Activated CD4-positive, alpha-beta memory T cell treated with anti-CD3 and anti-CD28 coated beads, Interleukin-2, amount 10 ng/mL, durations not matched to agents 7 days and 5 days (primary cell): ENCODE results near the gene TIAM1. TPM values are rescaled to one million over a fixed set of nuclear protein-coding genes. Genes with fewer than 3 reads are reported as not detected.
"Not testable (repeated sequence)": the region's sequence is repeated elsewhere in the genome, so short reads cannot be mapped to it uniquely, and the experiment has no call there.

ENCODE experiments used
- CTCF ChIA-PET: fragments of 350-600 bp; sonication (Branson Sonifier 250); formaldehyde crosslinking; loops from one replicate; lab custom pipeline; 2021; ENCODE audit warnings: antibody characterized with exemption, inconsistent platforms; lab: Charles Lee
- POLR2A ChIA-PET: fragments of 350-600 bp; sonication (Branson Sonifier 250); formaldehyde crosslinking; loops from one replicate; lab custom pipeline; 2021; ENCODE audit warnings: antibody characterized with exemption; lab: Charles Lee
- DNase-seq: peaks from one replicate; pipeline ENCODE4 v3.0.0-alpha.2; 2020
- H3K27ac Mint-ChIP-seq: one replicate; pipeline ENCODE4 v1.8.0; 2021; ENCODE audit warnings: mild to moderate bottlenecking, mixed read lengths
- H3K27me3 Mint-ChIP-seq: one replicate; pipeline ENCODE4 v1.8.0; 2021; ENCODE audit warnings: mixed read lengths
- H3K36me3 Mint-ChIP-seq: one replicate; pipeline ENCODE4 v1.8.0; 2021; ENCODE audit warnings: low read depth, mixed read lengths
- H3K4me1 Mint-ChIP-seq: one replicate; pipeline ENCODE4 v1.8.0; 2021; ENCODE audit warnings: mixed read lengths
- H3K4me3 Mint-ChIP-seq: one replicate; pipeline ENCODE4 v1.8.0; 2021; ENCODE audit warnings: mild to moderate bottlenecking, mixed read lengths
- H3K9me3 Mint-ChIP-seq: one replicate; pipeline ENCODE4 v1.8.0; 2021; ENCODE audit warnings: mixed read lengths
- total RNA-seq, 2 experiments: library from RNA; stranded (reverse); gene quantifications; one replicate each; pipeline ENCODE4 v1.2.3, GENCODE V29; 2021

Gene TIAM1
- total RNA-seq, 2 experiments from 2014 or later, result 57.6 to 60.6 TPM

DNA sequence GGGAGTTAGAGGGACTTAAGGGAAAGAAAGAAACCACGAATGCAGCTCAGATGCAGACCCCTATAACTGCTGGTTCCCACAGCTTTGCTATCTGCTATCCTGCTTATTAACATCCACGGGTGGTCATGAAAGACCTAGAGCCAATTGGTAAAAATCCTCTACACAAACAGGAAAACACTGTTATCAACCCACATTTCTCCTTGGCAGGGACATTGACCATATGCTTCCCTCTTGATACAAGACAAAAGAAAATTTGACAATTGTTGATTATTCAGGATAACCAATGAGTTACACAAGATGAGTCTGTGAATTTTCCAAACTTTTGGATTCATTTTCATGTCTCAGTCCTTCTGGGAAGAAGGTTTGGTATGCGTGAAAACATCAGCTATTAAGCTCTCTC is 90.4 kb downstream of the TIAM1 start:
- CTCF ChIA-PET, result interaction anchor here (0.6 to 1.1 kb wide), 2 partner anchors 168 to 327 kb away, joined by 3 read pairs; no protein-coding TSS in a partner anchor

DNA sequence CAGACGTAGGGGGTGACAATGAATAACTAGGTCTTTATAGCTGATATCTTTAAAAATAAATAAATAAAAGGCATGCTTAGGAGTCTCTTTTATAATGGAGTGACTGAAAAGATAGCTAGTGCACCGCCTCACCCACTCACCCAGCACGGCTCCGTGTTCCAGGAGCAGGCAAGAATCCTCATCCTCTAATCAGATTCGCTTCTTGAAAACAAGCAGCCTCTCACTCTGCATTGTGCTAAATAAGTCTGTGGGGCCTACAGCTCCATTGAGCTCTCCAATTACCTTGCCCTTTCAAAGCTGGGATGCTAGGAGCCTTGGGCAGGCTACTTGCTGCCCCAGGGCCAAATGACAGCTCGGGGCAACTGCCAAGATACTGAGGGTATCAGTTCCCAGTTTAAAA is 91.5 kb downstream of the TIAM1 start:
- peaks cover 12% of the 10 kb centered on the region for H3K36me3 Mint-ChIP-seq
- CTCF ChIA-PET, result interaction anchor here (1.2 kb wide), 1 partner anchor 16 kb away, joined by 3 read pairs; no protein-coding TSS in a partner anchor
- no peaks in the 10 kb centered on the region for H3K4me1 Mint-ChIP-seq
- no peak overlapping the region for H3K27ac Mint-ChIP-seq
- no peak overlapping the region for H3K4me3 Mint-ChIP-seq
- POLR2A ChIA-PET, result no interaction called here
- no peaks in the 10 kb centered on the region for H3K27me3 Mint-ChIP-seq
- DNase-seq, result no peak
- peaks cover 1% of the 10 kb centered on the region for H3K9me3 Mint-ChIP-seq

More for the DNA sequence above, 90.4 kb downstream of the TIAM1 start:
- Mint-ChIP-seq H3K36me3 (peaks cover 8% of the 10 kb centered on the region), H3K9me3 (peaks cover 1% of the 10 kb centered on the region), H3K4me1 (no peaks in the 10 kb centered on the region), H3K27ac (no peak overlapping the region), H3K4me3 (no peak overlapping the region), H3K27me3 (no peaks in the 10 kb centered on the region)
- DNase-seq, result no peak
- POLR2A ChIA-PET, result no interaction called here

DNA sequence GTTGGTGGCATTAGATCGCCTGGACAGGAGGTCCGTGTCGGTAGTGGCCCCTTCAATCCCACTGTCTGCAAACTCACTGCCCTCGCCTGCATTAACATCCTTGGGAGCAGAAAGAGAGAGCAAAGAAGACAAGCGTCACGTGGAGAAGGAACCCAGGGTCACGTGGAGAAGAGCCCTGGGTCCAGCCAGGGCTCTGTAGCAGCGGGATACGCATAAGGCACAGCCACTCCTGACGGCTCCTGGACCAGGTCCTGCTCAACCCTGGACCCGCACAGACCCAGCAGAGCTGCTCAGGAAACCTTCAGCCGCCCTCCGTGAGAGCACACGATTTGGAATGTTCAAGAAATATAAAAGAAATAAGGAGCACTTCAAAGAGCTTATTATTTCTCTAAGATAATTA is 92.0 kb downstream of the TIAM1 start:
- POLR2A ChIA-PET, result no interaction called here

DNA sequence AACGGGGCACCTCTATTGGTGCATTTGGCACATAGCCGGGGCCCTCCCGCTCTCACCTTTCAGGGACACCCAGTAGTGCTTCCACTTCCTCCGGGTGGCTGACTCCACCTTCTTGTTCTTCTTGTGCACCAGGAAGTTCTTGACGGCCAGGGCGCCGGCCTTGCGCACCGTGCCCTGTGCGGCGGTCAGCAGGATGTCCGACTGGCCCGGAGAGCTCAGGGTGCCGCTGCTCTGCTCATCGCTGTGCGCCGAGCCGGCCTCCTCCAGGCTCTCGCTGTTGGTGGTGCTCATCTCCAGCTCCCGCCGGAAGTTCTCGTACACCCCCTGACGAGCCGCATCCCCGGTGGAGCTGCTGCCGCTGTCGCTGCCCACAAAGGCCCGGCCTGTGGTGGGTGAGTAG is 92.4 kb downstream of the TIAM1 start:
- DNase-seq, result no peak
- POLR2A ChIA-PET, result no interaction called here
- Mint-ChIP-seq H3K36me3 (peaks cover 14% of the 10 kb centered on the region), H3K27me3 (no peaks in the 10 kb centered on the region), H3K27ac (no peak overlapping the region), H3K4me3 (no peak overlapping the region), H3K9me3 (peaks cover 1% of the 10 kb centered on the region), H3K4me1 (no peaks in the 10 kb centered on the region)
- CTCF ChIA-PET, result interaction anchor here (1.2 kb wide), 1 partner anchor 17 kb away, joined by 3 read pairs; no protein-coding TSS in a partner anchor

More for the DNA sequence above, 92.0 kb downstream of the TIAM1 start:
- Mint-ChIP-seq H3K27ac (no peak overlapping the region), H3K9me3 (peaks cover 1% of the 10 kb centered on the region), H3K27me3 (no peaks in the 10 kb centered on the region), H3K36me3 (peaks cover 13% of the 10 kb centered on the region), H3K4me3 (no peak overlapping the region), H3K4me1 (no peaks in the 10 kb centered on the region)
- DNase-seq, result no peak
- CTCF ChIA-PET, result interaction anchor here (1.2 kb wide), 1 partner anchor 16 kb away, joined by 3 read pairs; no protein-coding TSS in a partner anchor

DNA sequence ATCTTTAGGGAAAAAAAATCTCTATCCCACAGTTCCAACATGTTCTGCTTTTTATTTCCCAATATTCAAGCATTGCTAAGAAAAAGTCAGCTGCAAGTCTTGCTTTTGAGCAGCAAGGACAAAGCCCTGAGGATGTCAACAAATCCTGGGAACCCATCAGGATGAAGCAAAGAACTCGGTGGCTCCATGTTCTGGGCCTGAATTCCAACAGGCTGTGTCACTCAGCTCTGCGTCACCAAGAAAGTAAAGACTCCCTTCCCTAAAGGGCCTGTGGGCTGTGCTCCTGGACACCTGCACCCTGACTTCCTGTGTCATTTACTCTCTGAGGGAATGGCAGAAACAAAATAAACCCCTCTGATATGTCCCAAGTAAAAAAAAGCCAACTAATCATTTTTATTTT is 95.5 kb downstream of the TIAM1 start:
- POLR2A ChIA-PET, result no interaction called here
- Mint-ChIP-seq H3K4me3 (no peak overlapping the region), H3K27ac (no peak overlapping the region), H3K27me3 (no peaks in the 10 kb centered on the region), H3K36me3 (peaks cover 43% of the 10 kb centered on the region), H3K9me3 (peaks cover 10% of the 10 kb centered on the region), H3K4me1 (peaks cover 2% of the 10 kb centered on the region)
- CTCF ChIA-PET, result no interaction called here
- no peak for DNase-seq

DNA sequence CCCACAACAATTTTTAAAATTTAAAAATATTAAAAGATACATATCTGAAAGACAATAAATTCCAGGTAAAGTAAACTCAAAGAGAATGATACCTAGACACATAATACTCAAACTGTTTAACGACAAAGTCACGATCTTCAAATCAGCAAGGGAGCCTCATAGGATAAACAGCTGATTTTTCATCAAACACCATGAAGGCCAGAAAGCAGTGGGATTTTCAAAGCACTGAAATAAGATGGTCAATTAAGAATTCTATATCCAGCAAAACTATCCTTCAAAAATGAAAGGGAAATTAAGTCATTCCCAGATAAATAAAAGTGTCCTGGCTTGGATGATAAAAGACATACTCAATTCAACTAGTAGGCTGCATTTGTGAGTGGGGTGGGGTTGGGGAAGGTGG is 100.5 kb downstream of the TIAM1 start:
- peaks cover 2% of the 10 kb centered on the region for H3K4me1 Mint-ChIP-seq
- no peak overlapping the region for H3K4me3 Mint-ChIP-seq
- CTCF ChIA-PET, result no interaction called here
- peaks cover 75% of the 10 kb centered on the region for H3K36me3 Mint-ChIP-seq
- H3K27me3 Mint-ChIP-seq, result no peaks in the 10 kb centered on the region
- H3K9me3 Mint-ChIP-seq, result peaks cover 24% of the 10 kb centered on the region
- no peak for DNase-seq
- no peak overlapping the region for H3K27ac Mint-ChIP-seq
- POLR2A ChIA-PET, result no interaction called here

DNA sequence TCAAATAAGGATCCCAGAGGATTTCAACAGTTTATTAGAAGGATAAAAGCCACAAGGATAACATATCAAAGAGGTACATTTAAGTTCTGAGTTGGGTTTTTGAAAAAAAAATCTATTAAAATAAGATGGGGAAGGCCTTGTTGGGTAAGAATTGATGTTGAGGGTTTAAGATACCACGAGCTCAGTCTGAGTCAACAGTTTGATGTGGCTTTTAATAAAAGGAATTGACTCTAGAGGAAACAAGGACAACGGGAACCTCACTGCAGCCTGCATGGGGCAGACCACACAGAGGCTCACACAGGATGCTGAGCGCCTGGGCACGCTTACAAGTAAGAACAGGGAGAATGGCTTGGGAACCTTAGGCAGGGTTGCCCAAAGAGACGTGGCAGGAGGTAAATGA is 107.5 kb downstream of the TIAM1 start:
- DNase-seq, result no peak
- H3K4me1 Mint-ChIP-seq, result peaks cover 16% of the 10 kb centered on the region
- ChIA-PET POLR2A (interaction anchor here (1.4 kb wide), 1 partner anchor 107 kb away, joined by 3 read pairs; no protein-coding TSS in a partner anchor), CTCF (no interaction called here)
- peaks cover 53% of the 10 kb centered on the region for H3K36me3 Mint-ChIP-seq
- H3K9me3 Mint-ChIP-seq, result peaks cover 10% of the 10 kb centered on the region
- H3K4me3 Mint-ChIP-seq, result no peak overlapping the region
- no peak overlapping the region for H3K27ac Mint-ChIP-seq
- no peaks in the 10 kb centered on the region for H3K27me3 Mint-ChIP-seq

DNA sequence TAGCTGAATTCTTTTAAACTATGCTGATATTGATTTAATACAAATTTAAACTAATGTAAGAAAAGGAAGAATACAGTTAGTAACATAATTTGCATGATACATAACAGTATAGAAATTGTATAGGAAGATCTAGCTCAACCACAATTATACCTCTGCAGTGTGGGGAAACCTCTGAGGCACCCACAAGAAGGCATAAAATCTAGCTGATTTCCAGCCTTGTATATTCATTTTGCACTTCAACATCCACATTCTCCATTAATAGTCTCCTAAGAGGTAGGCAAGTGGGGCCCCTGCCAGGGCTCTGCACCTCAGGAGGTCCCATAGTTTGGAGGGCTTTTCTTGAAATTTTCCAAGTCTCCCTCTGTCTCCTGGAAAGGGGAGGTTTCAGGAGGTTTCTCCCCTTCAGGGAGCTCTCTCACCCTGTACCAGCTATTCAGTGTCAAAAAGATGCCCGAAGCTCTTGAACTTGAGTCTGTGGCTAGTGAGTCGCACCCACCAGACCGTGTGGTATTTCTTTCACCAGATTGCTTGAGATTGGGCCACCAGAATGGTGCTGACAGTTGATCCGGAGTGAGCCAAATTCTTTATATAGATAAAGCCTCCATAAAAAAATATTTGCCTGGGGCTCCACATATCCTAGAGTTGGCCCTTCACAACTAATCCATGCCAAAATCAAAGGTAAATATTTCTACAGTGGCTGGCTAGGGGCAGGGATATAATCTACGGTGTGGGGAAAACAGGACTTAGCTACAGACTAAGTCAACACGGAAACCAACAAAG is 108.2 kb downstream of the TIAM1 start:
- Mint-ChIP-seq H3K4me3 (no peak overlapping the region), H3K36me3 (peaks cover 46% of the 10 kb centered on the region), H3K27ac (no peak overlapping the region), H3K4me1 (peaks cover 16% of the 10 kb centered on the region), H3K9me3 (peaks cover 4% of the 10 kb centered on the region), H3K27me3 (no peaks in the 10 kb centered on the region)
- no peak for DNase-seq
- ChIA-PET CTCF (no interaction called here), POLR2A (interaction anchor here (0.8 to 1.4 kb wide), 2 partner anchors 107 to 345 kb away, joined by 3 read pairs; no protein-coding TSS in a partner anchor)

DNA sequence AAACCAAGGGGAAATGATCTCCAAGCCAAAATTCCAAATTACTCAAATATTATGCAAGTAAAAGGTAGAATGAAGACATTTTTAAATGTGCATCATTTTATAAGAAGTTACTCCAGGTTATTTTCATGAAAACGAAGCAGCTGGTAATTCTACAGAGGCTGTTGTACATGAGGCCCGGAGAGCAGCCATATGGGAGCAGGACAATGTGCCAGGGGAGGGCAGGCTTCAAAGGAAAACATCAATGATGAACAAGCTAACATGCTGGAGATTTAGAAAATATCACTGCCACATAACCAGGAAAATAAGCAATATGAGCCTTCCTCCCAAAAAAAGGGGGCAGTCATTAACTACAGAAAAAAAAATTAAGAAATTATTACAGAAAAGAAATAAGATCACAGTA is 109.1 kb downstream of the TIAM1 start:
- Mint-ChIP-seq H3K27me3 (no peaks in the 10 kb centered on the region), H3K4me3 (no peak overlapping the region), H3K4me1 (peaks cover 16% of the 10 kb centered on the region), H3K9me3 (peaks cover 3% of the 10 kb centered on the region), H3K36me3 (peaks cover 39% of the 10 kb centered on the region), H3K27ac (no peak overlapping the region)
- ChIA-PET CTCF (no interaction called here), POLR2A (no interaction called here)
- DNase-seq, result no peak

DNA sequence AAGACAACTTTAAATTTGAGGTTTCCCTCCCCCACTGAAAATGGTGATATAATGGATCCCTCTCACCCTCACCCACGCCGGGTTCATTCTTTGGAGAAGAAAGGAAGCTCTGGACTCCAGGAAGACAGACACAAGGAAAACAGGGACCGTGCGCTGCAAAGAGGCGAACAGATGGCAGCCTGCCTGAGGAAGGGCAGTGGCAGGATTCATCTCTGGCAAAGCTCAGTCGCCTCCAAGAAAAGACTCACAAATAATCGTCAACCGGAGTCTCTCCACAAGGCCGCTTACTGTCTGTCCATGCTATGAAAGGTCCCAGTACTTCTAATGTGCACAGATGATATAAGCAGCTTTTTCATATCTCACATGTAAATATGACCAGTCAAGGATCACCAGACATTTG is 110.3 kb downstream of the TIAM1 start:
- DNase-seq, result no peak
- ChIA-PET POLR2A (no interaction called here), CTCF (interaction anchor here (1.1 kb wide), 1 partner anchor 275 kb away, joined by 3 read pairs; no protein-coding TSS in a partner anchor)
- Mint-ChIP-seq H3K36me3 (peaks cover 31% of the 10 kb centered on the region), H3K4me3 (no peak overlapping the region), H3K9me3 (peaks cover under 1% of the 10 kb centered on the region), H3K27me3 (no peaks in the 10 kb centered on the region), H3K27ac (no peak overlapping the region), H3K4me1 (peaks cover 16% of the 10 kb centered on the region)

DNA sequence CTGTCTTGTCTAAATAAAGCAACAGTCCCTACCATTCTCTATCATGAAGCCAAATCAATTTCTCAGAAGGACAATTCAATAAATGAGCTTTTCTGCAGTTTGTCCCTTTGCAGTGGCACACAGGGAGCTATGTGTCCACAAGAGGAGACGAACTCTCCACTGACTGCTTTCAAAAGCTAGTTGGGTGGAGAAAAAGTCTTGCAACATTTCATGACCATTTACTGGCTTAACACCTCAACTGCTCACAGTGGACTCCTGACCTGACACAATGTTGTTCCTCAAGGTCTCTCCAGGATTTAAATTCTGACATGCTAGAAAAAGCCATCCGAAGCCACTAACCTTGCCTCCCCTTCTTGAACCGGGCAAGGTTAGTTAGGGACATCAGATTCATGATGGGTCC is 111.7 kb downstream of the TIAM1 start:
- POLR2A ChIA-PET, result no interaction called here
- Mint-ChIP-seq H3K36me3 (peaks cover 36% of the 10 kb centered on the region), H3K4me3 (no peak overlapping the region), H3K27ac (no peak overlapping the region), H3K4me1 (peaks cover 19% of the 10 kb centered on the region), H3K9me3 (no peaks in the 10 kb centered on the region), H3K27me3 (no peaks in the 10 kb centered on the region)
- CTCF ChIA-PET, result interaction anchor here (0.9 kb wide), 1 partner anchor 327 kb away, joined by 3 read pairs; no protein-coding TSS in a partner anchor
- DNase-seq, result no peak

DNA sequence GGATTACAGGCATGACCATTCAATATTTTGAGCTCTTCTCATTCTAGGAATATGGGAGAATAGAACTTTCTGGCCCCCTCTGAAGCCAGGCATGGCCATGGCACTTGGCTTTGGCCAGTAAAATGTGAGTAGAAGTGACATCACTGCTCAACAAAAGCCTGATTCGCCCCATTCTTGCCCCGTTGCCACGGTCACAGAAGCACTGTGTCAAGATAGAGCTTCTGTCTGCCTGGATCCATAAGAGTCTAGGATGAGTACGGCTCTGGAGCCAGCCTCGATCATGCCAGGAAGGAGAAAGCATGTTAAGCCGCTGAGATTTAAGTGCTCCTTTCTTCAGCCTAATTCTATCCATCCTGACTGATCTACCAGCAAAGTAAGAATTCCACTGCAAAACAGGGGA is 113.1 kb downstream of the TIAM1 start:
- peaks cover 8% of the 10 kb centered on the region for H3K4me1 Mint-ChIP-seq
- H3K9me3 Mint-ChIP-seq, result no peaks in the 10 kb centered on the region
- no peaks in the 10 kb centered on the region for H3K27me3 Mint-ChIP-seq
- no peak for DNase-seq
- CTCF ChIA-PET, result no interaction called here
- peaks cover 27% of the 10 kb centered on the region for H3K36me3 Mint-ChIP-seq
- no peak overlapping the region for H3K4me3 Mint-ChIP-seq
- no peak overlapping the region for H3K27ac Mint-ChIP-seq
- POLR2A ChIA-PET, result no interaction called here

DNA sequence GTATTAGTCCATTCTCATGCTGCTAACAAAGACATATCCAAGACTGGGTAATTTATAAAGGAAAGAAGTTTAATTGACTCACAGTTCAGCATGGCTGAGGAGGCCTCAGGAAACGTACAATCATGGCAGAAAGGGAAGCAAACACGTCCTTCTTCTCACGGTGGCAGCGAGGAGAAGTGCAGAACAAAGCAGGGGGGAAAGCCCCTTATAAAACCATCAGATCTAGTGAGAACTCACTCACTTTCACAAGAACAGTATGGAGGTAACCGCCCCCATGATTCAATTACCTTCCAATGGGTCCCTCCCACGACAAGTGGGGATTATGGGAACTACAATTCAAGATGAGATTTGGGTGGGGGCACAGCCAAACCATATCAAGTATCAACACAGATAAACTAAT is 115.3 kb downstream of the TIAM1 start:
- H3K9me3 Mint-ChIP-seq, H3K27ac Mint-ChIP-seq, POLR2A ChIA-PET, H3K4me1 Mint-ChIP-seq, H3K4me3 Mint-ChIP-seq, DNase-seq, H3K27me3 Mint-ChIP-seq, CTCF ChIA-PET: not testable (repeated sequence)
- H3K36me3 Mint-ChIP-seq, result peaks cover 34% of the 10 kb centered on the region
